ENCODE measurements around the gene H3-3A.
"Not testable (repeated sequence)": the region's sequence is repeated elsewhere in the genome, so short reads cannot be mapped to it uniquely, and the experiment has no call there.

The H3-3A gene

GRCh38 chr1:226086776-226087175 lies 24.3 kb downstream of the H3-3A start:
- DNase-seq: no peak

- no peak for DNase-seq
These were observed 28.9 kb downstream of the H3-3A start for GRCh38 chr1:226091461-226091860.

GRCh38 chr1:226092048-226092820 lies 29.7 kb downstream of the H3-3A start:
- not testable (repeated sequence) for DNase-seq

- DNase-seq: no peak
These were observed 30.4 kb downstream of the H3-3A start for GRCh38 chr1:226092965-226093364.

- no peak for DNase-seq
These were observed 31.1 kb downstream of the H3-3A start for GRCh38 chr1:226093621-226094020.

GRCh38 chr1:226094451-226094850 lies 31.9 kb downstream of the H3-3A start:
- no peak for DNase-seq

GRCh38 chr1:226095286-226095685 lies 32.8 kb downstream of the H3-3A start:
- no peak for DNase-seq

- no peak for DNase-seq
These were observed 35.5 kb downstream of the H3-3A start for GRCh38 chr1:226097866-226098625.

GRCh38 chr1:226098870-226099835 lies 36.6 kb downstream of the H3-3A start:
- DNase-seq: no peak

- peak; percentile 25 for DNase-seq
These were observed 38.2 kb downstream of the H3-3A start for GRCh38 chr1:226100436-226101391.

- no peak for DNase-seq
These were observed 42.2 kb downstream of the H3-3A start for GRCh38 chr1:226104671-226105121.

GRCh38 chr1:226107471-226108460 lies 45.2 kb downstream of the H3-3A start:
- DNase-seq: no peak

- DNase-seq: no peak
These were observed 46.7 kb downstream of the H3-3A start for GRCh38 chr1:226108935-226109828.

- peak; percentile 58 for DNase-seq
These were observed 47.3 kb downstream of the H3-3A start for GRCh38 chr1:226109829-226110248.

GRCh38 chr1:226110249-226111097 lies 48.0 kb downstream of the H3-3A start:
- peak; percentile 42 for DNase-seq

- no peak for DNase-seq
These were observed 48.8 kb downstream of the H3-3A start for GRCh38 chr1:226111098-226111882.

GRCh38 chr1:226111883-226112261 lies 49.4 kb downstream of the H3-3A start:
- DNase-seq: no peak
